Adipocyte (in vitro differentiated cells): ENCODE data around the gene TMEM62.
A peak's percentile ranks its signal among the peaks of the same experiment; 100 is the strongest.

ENCODE experiments used
- DNase-seq: peaks from one replicate; pipeline ENCODE4 v3.0.0-alpha.2; 2015; ENCODE audit warnings: low read depth
- H3K27me3 ChIP-seq: replicated peaks from 2 replicates; pipeline ENCODE4 v1.7.0; 2013; ENCODE audit warnings: mild to moderate bottlenecking, low read length, moderate library complexity; ENCODE audit not compliant: control insufficient read depth, insufficient read depth
- H3K36me3 ChIP-seq: 2 replicates; pipeline ENCODE4 v1.7.0; 2013; ENCODE audit warnings: low read length, mild to moderate bottlenecking, moderate library complexity; ENCODE audit not compliant: control insufficient read depth, insufficient read depth, severe bottlenecking
- H3K4me1 ChIP-seq: 2 replicates; pipeline ENCODE4 v1.7.0; 2013; ENCODE audit warnings: mild to moderate bottlenecking, low read length, moderate library complexity; ENCODE audit not compliant: control insufficient read depth, insufficient read depth
- H3K4me3 ChIP-seq: 2 replicates; pipeline ENCODE4 v1.7.0; 2013; ENCODE audit warnings: mild to moderate bottlenecking, low read length, moderate library complexity
- H3K9ac ChIP-seq: 2 replicates; pipeline ENCODE4 v1.7.0; 2013; ENCODE audit warnings: mild to moderate bottlenecking, low read length, moderate library complexity
- H3K9me3 ChIP-seq: 2 replicates; pipeline ENCODE4 v1.7.0; 2013; ENCODE audit warnings: mild to moderate bottlenecking, low read length, moderate library complexity; ENCODE audit not compliant: control insufficient read depth

The TMEM62 gene

GRCh38 chr15:43212299-43212698 is 78.9 kb downstream of the TMEM62 start:
- Histone ChIP-seq H3K36me3 (no peaks in the 10 kb centered on the region), H3K27me3 (peaks cover 69% of the 10 kb centered on the region), H3K4me1 (no peaks in the 10 kb centered on the region), H3K9ac (no peak overlapping the region), H3K9me3 (no peaks in the 10 kb centered on the region), H3K4me3 (no peak overlapping the region)
- DNase-seq: no peak

- H3K36me3 ChIP-seq: no peaks in the 10 kb centered on the region
- DNase-seq: no peak
- H3K27me3 ChIP-seq: peaks cover 69% of the 10 kb centered on the region
- H3K4me1 ChIP-seq: no peaks in the 10 kb centered on the region
- no peaks in the 10 kb centered on the region for H3K9me3 ChIP-seq
- H3K4me3 ChIP-seq: no peak overlapping the region
- no peak overlapping the region for H3K9ac ChIP-seq
These were observed 79.6 kb downstream of the TMEM62 start for GRCh38 chr15:43212951-43213350.

GRCh38 chr15:43213466-43213865 is 80.1 kb downstream of the TMEM62 start:
- Histone ChIP-seq H3K27me3 (peaks cover 69% of the 10 kb centered on the region), H3K9me3 (no peaks in the 10 kb centered on the region), H3K4me3 (no peak overlapping the region), H3K9ac (no peak overlapping the region), H3K36me3 (no peaks in the 10 kb centered on the region), H3K4me1 (peaks cover under 1% of the 10 kb centered on the region)
- DNase-seq: no peak

GRCh38 chr15:43214169-43214568 is 80.8 kb downstream of the TMEM62 start:
- peaks cover 7% of the 10 kb centered on the region for H3K4me1 ChIP-seq
- H3K4me3 ChIP-seq: no peak overlapping the region
- H3K36me3 ChIP-seq: no peaks in the 10 kb centered on the region
- peaks cover 65% of the 10 kb centered on the region for H3K27me3 ChIP-seq
- H3K9ac ChIP-seq: no peak overlapping the region
- no peak for DNase-seq
- no peaks in the 10 kb centered on the region for H3K9me3 ChIP-seq

- no peaks in the 10 kb centered on the region for H3K36me3 ChIP-seq
- H3K4me3 ChIP-seq: no peak overlapping the region
- no peak for DNase-seq
- H3K9ac ChIP-seq: no peak overlapping the region
- H3K4me1 ChIP-seq: peaks cover 7% of the 10 kb centered on the region
- H3K9me3 ChIP-seq: no peaks in the 10 kb centered on the region
- peaks cover 59% of the 10 kb centered on the region for H3K27me3 ChIP-seq
These were observed 81.4 kb downstream of the TMEM62 start for GRCh38 chr15:43214592-43215295.

- H3K9ac ChIP-seq: no peak overlapping the region
- H3K27me3 ChIP-seq: peaks cover 51% of the 10 kb centered on the region
- no peak for DNase-seq
- H3K36me3 ChIP-seq: no peaks in the 10 kb centered on the region
- H3K4me1 ChIP-seq: peaks cover 12% of the 10 kb centered on the region
- no peaks in the 10 kb centered on the region for H3K9me3 ChIP-seq
- no peak overlapping the region for H3K4me3 ChIP-seq
These were observed 82.6 kb downstream of the TMEM62 start for GRCh38 chr15:43215961-43216360.

GRCh38 chr15:43218908-43219706 is 85.7 kb downstream of the TMEM62 start:
- Histone ChIP-seq H3K27me3 (peaks cover 31% of the 10 kb centered on the region), H3K4me1 (peaks cover 12% of the 10 kb centered on the region), H3K36me3 (no peaks in the 10 kb centered on the region), H3K9me3 (no peaks in the 10 kb centered on the region), H3K4me3 (no peak overlapping the region), H3K9ac (no peak overlapping the region)
- DNase-seq: peak; percentile 64

- DNase-seq: no peak
- H3K27me3 ChIP-seq: peaks cover 29% of the 10 kb centered on the region
- no peak overlapping the region for H3K4me3 ChIP-seq
- H3K9me3 ChIP-seq: no peaks in the 10 kb centered on the region
- no peaks in the 10 kb centered on the region for H3K36me3 ChIP-seq
- peaks cover 12% of the 10 kb centered on the region for H3K4me1 ChIP-seq
- H3K9ac ChIP-seq: no peak overlapping the region
These were observed 86.8 kb downstream of the TMEM62 start for GRCh38 chr15:43219929-43220928.

- H3K4me3 ChIP-seq: no peak within 1 kb of the TSS
- no peaks in the 10 kb centered on the region for H3K9me3 ChIP-seq
- H3K36me3 ChIP-seq: no peaks in the 10 kb centered on the region
- H3K9ac ChIP-seq: no peak within 1 kb of the TSS
- no peak for DNase-seq
- H3K4me1 ChIP-seq: peaks cover 12% of the 10 kb centered on the region
- peaks cover 29% of the 10 kb centered on the region for H3K27me3 ChIP-seq
These were observed 87.6 kb downstream of the TMEM62 start, which contains the start of gene EPB42 for GRCh38 chr15:43220991-43221403. EPB42 (minus strand) TSS chr15:43221018; CDS start chr15:43220825, 193 bp downstream.

GRCh38 chr15:43221422-43221821 is 88.0 kb downstream of the TMEM62 start:
- Histone ChIP-seq H3K36me3 (no peaks in the 10 kb centered on the region), H3K4me3 (no peak overlapping the region), H3K27me3 (peaks cover 26% of the 10 kb centered on the region), H3K9ac (no peak overlapping the region), H3K4me1 (peaks cover 12% of the 10 kb centered on the region), H3K9me3 (no peaks in the 10 kb centered on the region)
- DNase-seq: no peak
